Activated T-cell treated with anti-CD3 and anti-CD28 coated beads, Interleukin-2, amount 50 U/mL, for 4 hours (primary cell): ENCODE results near the gene IREB2. TPM values are rescaled to one million over a fixed set of nuclear protein-coding genes. Genes with fewer than 3 reads are reported as not detected.

ENCODE experiments used
- ATAC-seq, 2 donors: fragments of 200-7000 bp; cut with Tn5 transposase; one replicate each; pipeline ENCODE4 v1.10.0; 2021
- DNase-seq: peaks from one replicate; pipeline ENCODE4 v3.0.0-alpha.2; 2020
- H3K27me3 Mint-ChIP-seq: one replicate; pipeline ENCODE4 v1.8.0; 2021; ENCODE audit warnings: low read depth, mixed read lengths
- H3K36me3 Mint-ChIP-seq: one replicate; pipeline ENCODE4 v1.8.0; 2022; ENCODE audit warnings: mixed read lengths; ENCODE audit not compliant: insufficient read depth
- H3K4me1 Mint-ChIP-seq: one replicate; pipeline ENCODE4 v1.8.0; 2021; ENCODE audit warnings: low read depth, mixed read lengths
- H3K4me3 Mint-ChIP-seq: one replicate; pipeline ENCODE4 v1.8.0; 2021; ENCODE audit warnings: mild to moderate bottlenecking, moderate library complexity, mixed read lengths
- H3K9me3 Mint-ChIP-seq: one replicate; pipeline ENCODE4 v1.8.0; 2021; ENCODE audit warnings: mixed read lengths
- total RNA-seq, 3 donors: library from RNA; stranded (reverse); gene quantifications; one replicate each; pipeline ENCODE4 v1.2.1, GENCODE V29; 2021

The IREB2 gene
- total RNA-seq, 3 donors from 2014 or later, result 56.1 to 72.7 (median 64.1) TPM

GRCh38 chr15:78454992-78455391 lies 17.0 kb downstream of the IREB2 start:
- peaks cover 76% of the 10 kb centered on the region for H3K4me1 Mint-ChIP-seq
- no peaks in the 10 kb centered on the region for H3K27me3 Mint-ChIP-seq
- H3K9me3 Mint-ChIP-seq, result no peaks in the 10 kb centered on the region
- DNase-seq (no peak), ATAC-seq (no peak)
- H3K36me3 Mint-ChIP-seq, result peaks cover 16% of the 10 kb centered on the region
- peak overlapping the region; percentile 7 for H3K4me3 Mint-ChIP-seq

GRCh38 chr15:78455749-78456148 lies 17.7 kb downstream of the IREB2 start:
- Mint-ChIP-seq H3K4me1 (peaks cover 77% of the 10 kb centered on the region), H3K4me3 (no peak overlapping the region), H3K9me3 (no peaks in the 10 kb centered on the region), H3K36me3 (peaks cover 13% of the 10 kb centered on the region), H3K27me3 (no peaks in the 10 kb centered on the region)
- ATAC-seq (no peak), DNase-seq (no peak)

DNA sequence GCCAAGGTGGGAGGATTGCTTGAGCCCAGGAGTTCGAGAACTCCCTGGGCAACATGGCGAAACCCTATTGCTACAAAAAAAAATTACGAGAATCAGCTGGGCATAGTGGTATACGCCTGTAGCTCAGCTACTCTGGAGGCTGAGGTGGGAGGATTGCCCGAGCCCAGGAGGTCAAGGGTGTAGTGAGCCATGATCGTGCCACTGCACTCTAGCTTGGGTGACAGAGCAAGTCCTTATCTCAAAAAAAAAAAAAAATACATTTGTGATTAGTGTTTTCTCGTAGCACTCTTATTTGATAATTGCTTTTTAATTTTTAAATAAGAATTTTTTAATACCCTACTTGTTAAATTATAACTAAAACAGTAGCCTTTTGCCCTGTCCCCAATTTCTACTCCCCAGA lies 18.4 kb downstream of the IREB2 start:
- DNase-seq (no peak), ATAC-seq (no peak)
- Mint-ChIP-seq H3K27me3 (no peaks in the 10 kb centered on the region), H3K4me3 (no peak overlapping the region), H3K9me3 (no peaks in the 10 kb centered on the region), H3K4me1 (peaks cover 84% of the 10 kb centered on the region), H3K36me3 (peaks cover 15% of the 10 kb centered on the region)

GRCh38 chr15:78457101-78457500 lies 19.1 kb downstream of the IREB2 start:
- no peaks in the 10 kb centered on the region for H3K27me3 Mint-ChIP-seq
- DNase-seq (no peak), ATAC-seq (no peak)
- H3K9me3 Mint-ChIP-seq, result no peaks in the 10 kb centered on the region
- H3K4me3 Mint-ChIP-seq, result no peak overlapping the region
- peaks cover 15% of the 10 kb centered on the region for H3K36me3 Mint-ChIP-seq
- peaks cover 86% of the 10 kb centered on the region for H3K4me1 Mint-ChIP-seq

DNA sequence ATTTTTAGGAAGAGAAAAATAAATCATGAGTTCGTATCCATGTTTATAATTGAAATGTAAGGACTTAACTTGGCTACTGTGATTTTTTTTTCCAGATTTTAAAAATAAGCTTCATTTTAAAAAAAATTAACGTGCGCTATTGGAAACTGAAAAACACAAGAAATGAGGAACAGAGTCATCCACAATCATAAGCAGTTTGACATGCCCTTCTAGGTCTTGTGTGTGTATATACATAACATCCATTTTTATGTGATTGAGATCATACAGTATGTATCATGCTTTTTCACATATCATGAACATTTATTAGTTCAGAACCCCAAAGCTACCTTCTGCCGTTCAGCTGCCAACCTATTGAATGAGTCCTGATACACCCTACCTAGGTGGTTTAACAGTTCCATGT lies 22.7 kb downstream of the IREB2 start:
- Mint-ChIP-seq H3K4me1 (peaks cover 53% of the 10 kb centered on the region), H3K27me3 (no peaks in the 10 kb centered on the region), H3K4me3 (no peak overlapping the region), H3K9me3 (no peaks in the 10 kb centered on the region), H3K36me3 (peaks cover 31% of the 10 kb centered on the region)
- ATAC-seq (no peak), DNase-seq (no peak)

GRCh38 chr15:78461171-78461888 lies 23.3 kb downstream of the IREB2 start:
- no peak for DNase-seq
- ATAC-seq, result peak in 1 of 2 donors; percentile 46
- H3K36me3 Mint-ChIP-seq, result peaks cover 31% of the 10 kb centered on the region
- H3K4me1 Mint-ChIP-seq, result peaks cover 47% of the 10 kb centered on the region
- no peak overlapping the region for H3K4me3 Mint-ChIP-seq
- no peaks in the 10 kb centered on the region for H3K27me3 Mint-ChIP-seq
- no peaks in the 10 kb centered on the region for H3K9me3 Mint-ChIP-seq

DNA sequence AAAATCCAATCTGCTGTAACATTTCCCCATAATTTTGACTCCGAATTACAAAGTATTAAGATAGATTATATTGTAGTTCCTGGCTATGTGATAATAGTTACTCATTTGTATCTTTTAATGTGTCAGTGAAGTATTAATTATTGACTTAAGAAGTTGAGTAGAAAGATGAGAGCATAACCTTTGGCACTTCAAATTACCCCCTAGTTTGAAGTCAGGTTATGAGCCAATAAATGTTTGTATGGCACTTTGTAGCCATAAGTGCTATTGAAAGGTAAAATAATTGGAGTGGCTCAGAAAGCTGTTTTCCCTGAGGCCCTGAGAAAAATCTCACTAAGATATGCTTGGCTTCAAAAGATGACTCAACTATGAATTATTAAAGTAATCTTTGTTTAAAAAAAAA lies 31.0 kb downstream of the IREB2 start:
- Mint-ChIP-seq H3K27me3 (no peaks in the 10 kb centered on the region), H3K4me1 (no peaks in the 10 kb centered on the region), H3K36me3 (peaks cover 33% of the 10 kb centered on the region), H3K9me3 (no peaks in the 10 kb centered on the region), H3K4me3 (no peak overlapping the region)
- ATAC-seq (no peak), DNase-seq (no peak)

DNA sequence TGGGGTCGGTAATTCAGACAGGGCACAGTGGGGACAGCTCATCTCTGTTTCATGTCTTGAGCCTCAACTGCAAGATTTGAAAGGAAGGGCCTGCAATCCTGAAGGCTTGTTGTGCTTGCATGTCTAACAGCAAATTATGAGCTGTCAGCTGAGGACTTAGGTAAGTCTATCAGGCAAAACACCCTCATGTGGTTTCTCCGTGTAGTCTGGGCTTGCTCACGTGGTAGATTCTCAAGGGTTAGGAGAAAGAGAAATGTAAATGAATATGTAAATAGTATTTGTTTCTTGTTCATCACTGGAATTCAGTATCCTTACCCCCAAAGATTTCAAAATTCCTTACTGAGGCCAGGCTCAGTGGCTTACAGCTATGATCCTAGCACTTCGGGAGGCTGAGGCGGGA lies 39.3 kb downstream of the IREB2 start:
- Mint-ChIP-seq H3K4me3 (no peak overlapping the region), H3K9me3 (no peaks in the 10 kb centered on the region), H3K4me1 (no peaks in the 10 kb centered on the region), H3K27me3 (no peaks in the 10 kb centered on the region), H3K36me3 (peaks cover 21% of the 10 kb centered on the region)
- ATAC-seq (no peak), DNase-seq (no peak)

- no peaks in the 10 kb centered on the region for H3K4me1 Mint-ChIP-seq
- H3K4me3 Mint-ChIP-seq, result no peak overlapping the region
- H3K9me3 Mint-ChIP-seq, result no peaks in the 10 kb centered on the region
- ATAC-seq, result no peak
- no peak for DNase-seq
- H3K27me3 Mint-ChIP-seq, result no peaks in the 10 kb centered on the region
- peaks cover 12% of the 10 kb centered on the region for H3K36me3 Mint-ChIP-seq
Measured at GRCh38 chr15:78479650-78480049, 41.6 kb downstream of the IREB2 start.

DNA sequence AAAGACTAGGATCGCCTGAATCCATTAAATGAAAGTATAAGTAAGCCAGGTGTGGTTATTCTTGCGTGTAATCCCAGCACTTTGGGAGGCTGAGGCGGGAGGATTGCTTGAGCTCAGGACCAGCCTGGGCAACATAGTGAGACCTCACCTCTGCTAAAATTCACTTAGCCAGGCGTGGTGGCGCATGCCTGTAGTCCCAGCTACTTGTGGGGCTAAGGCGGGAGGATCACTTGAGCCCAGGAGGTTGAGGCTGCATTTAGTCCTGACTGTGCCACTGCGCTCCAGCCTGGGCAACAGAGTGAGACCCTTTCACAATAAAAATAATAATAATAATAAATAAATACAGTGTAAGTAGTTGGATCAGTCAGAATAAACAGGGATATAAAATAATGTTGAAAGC lies 43.9 kb downstream of the IREB2 start:
- no peaks in the 10 kb centered on the region for H3K9me3 Mint-ChIP-seq
- DNase-seq (no peak), ATAC-seq (no peak)
- peaks cover 18% of the 10 kb centered on the region for H3K36me3 Mint-ChIP-seq
- H3K4me1 Mint-ChIP-seq, result no peaks in the 10 kb centered on the region
- H3K4me3 Mint-ChIP-seq, result no peak overlapping the region
- H3K27me3 Mint-ChIP-seq, result no peaks in the 10 kb centered on the region

DNA sequence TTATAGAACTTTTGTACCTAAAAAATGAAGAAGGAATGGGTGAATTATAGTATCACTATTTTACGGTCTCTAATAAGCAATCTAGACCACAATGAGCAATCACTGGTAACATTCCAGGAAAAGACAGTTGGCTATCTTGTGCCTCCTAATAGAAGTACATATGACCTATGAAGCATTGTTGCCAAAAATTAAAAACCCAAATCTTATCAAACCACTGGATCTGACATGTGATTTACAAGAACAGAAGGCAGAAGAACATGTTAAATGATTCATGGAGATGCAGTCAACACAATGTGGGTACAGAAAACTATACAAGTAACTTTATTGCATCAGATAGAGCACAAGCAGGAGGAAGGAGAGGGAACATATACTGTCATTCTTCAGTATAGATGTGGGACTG lies 54.9 kb downstream of the IREB2 start:
- DNase-seq (no peak), ATAC-seq (no peak)
- no peaks in the 10 kb centered on the region for H3K9me3 Mint-ChIP-seq
- no peaks in the 10 kb centered on the region for H3K27me3 Mint-ChIP-seq
- H3K4me1 Mint-ChIP-seq, result peaks cover 4% of the 10 kb centered on the region
- peaks cover 54% of the 10 kb centered on the region for H3K36me3 Mint-ChIP-seq
- no peak overlapping the region for H3K4me3 Mint-ChIP-seq

DNA sequence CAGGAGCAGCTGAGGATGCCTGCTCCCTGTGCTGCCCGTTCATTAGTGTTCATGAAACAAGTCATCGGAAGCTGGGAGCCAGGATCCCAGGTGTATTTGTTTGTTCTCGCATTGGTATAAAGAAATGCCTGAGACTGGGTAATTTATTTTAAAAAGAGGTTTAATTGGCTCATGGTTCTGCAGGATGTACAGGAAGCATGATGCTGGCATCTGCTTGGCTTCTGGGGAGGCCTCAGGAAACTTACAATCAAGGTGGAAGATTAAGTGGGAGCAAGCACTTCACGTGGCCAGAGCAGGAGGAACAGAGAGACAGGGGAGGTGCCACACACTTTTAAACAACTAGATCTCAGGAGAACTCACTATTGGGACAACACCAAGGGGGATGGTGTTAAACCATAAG lies 63.8 kb downstream of the IREB2 start:
- H3K4me3 Mint-ChIP-seq, result no peak overlapping the region
- H3K9me3 Mint-ChIP-seq, result no peaks in the 10 kb centered on the region
- no peaks in the 10 kb centered on the region for H3K27me3 Mint-ChIP-seq
- peaks cover 17% of the 10 kb centered on the region for H3K36me3 Mint-ChIP-seq
- ATAC-seq, result no peak
- DNase-seq, result no peak
- peaks cover 3% of the 10 kb centered on the region for H3K4me1 Mint-ChIP-seq

DNA sequence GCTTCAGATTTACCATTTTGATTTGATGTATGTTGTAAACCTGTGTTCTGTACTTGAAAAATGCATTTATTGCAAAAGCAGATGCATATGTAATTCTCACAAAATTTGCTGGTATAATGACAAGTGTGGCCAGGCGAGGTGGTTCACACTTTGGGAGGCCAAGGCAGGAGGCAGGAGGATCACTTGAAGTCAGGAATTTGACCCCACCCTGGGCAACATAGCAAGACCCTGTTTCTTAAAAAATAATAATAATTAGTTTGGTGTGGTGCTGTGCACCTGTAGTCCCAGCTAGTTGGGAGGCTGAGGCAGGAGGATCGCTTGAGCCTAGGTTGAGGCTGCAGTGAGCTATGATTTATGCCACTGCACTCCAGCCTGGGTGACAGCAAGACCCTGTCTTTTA lies 64.6 kb downstream of the IREB2 start:
- Mint-ChIP-seq H3K9me3 (no peaks in the 10 kb centered on the region), H3K36me3 (peaks cover 13% of the 10 kb centered on the region), H3K4me1 (peaks cover 6% of the 10 kb centered on the region), H3K27me3 (no peaks in the 10 kb centered on the region), H3K4me3 (no peak overlapping the region)
- DNase-seq, result no peak
- ATAC-seq, result no peak

GRCh38 chr15:78506971-78507830 lies 69.2 kb downstream of the IREB2 start, which contains the start of gene HYKK:
HYKK (plus strand) TSS chr15:78507577; CDS start chr15:78513089, 5,512 bp downstream.
- peaks cover 21% of the 10 kb centered on the region for H3K4me1 Mint-ChIP-seq
- H3K9me3 Mint-ChIP-seq, result no peaks in the 10 kb centered on the region
- ATAC-seq (peak; percentile 94 to 97), DNase-seq (peak; percentile 64)
- H3K27me3 Mint-ChIP-seq, result peaks cover 6% of the 10 kb centered on the region
- H3K36me3 Mint-ChIP-seq, result peaks cover 1% of the 10 kb centered on the region
- peak within 1 kb of the TSS; percentile 84 for H3K4me3 Mint-ChIP-seq

DNA sequence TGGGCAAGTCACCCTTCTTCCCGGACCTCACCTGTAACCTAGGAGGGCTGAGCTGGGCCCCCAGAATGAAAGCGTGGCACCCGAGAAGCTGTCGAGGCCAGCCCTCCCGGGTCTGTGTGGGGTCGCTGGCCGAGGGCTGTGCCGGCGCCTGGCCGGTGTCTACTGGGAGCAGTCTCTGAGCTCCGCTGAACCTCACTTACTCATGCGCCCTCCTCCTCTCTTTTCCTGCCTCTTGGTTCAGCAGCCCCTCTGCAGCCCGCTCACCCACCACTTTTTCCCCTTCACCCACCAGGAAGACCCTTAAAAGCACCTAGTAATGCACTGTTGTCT lies 69.8 kb downstream of the IREB2 start:
- Mint-ChIP-seq H3K9me3 (no peaks in the 10 kb centered on the region), H3K4me3 (peak overlapping the region; percentile 84), H3K36me3 (no peaks in the 10 kb centered on the region), H3K27me3 (peaks cover 6% of the 10 kb centered on the region), H3K4me1 (peaks cover 21% of the 10 kb centered on the region)
- ATAC-seq (peak; percentile 22 to 36), DNase-seq (no peak)
